ENCODE results near the gene IRF3. TPM values are rescaled to one million over a fixed set of nuclear protein-coding genes. Genes with fewer than 3 reads are reported as not detected.

The IRF3 gene
- total RNA-seq, 1 experiment from 2014 or later = 205 TPM

DNA sequence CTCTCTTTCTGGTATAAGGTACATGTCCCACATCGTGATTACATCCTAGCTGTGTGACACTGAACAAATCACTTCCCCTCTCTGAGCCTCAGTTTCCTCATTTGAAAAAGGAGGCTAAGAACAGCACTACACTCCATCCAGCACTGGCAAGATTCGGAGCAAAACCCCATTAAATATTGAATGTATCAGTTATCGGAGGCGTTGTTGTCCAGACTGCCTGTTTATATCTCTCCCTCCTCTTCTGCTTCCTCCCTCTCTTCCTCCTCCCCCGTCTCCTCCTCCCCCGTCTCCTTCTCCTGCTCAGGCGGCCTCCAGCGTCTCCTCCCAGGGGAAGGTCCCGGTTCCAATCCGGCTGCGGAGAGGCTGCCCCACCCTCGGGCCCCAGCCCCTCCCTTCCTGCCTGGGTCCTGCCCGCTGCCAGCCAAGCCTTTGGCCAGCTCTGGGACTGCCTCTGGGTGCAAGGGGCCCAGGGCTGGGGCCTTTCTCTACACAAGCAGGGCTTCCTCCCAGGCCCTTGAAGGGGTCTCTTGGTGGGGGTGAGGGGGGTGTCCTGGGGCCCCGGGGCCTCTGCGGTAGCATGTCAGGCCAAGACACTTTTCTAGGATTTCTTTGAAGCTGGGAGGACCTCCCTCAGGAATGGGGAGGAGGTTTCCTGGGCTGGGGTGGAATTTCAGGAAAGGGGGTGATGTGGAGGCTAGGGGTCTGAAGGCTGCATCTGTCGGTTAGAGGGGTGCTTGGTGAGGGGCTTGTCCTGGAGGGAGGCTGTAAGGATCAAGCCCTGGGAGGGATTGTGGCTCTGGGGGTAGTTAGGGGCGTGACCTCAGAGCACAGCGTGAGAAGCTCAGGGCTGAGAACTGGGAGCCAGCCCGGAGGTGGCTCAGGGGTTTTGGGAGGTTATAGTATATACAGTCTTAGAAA is 27.6 kb downstream of the IRF3 start:
- Histone ChIP-seq H2AFZ (ENCODE audit: low read length) (no peak overlapping the region), H3K9me3 (ENCODE audit: control insufficient read depth, low read depth, low read length) (no peaks in the 10 kb centered on the region), H3K23ac (ENCODE audit: insufficient read length, low read depth, low read length) (no peak overlapping the region), H3K4ac (ENCODE audit: low read depth, low read length) (no peak overlapping the region), H3K23me2 (ENCODE audit: insufficient read length, low read depth, low read length, poor library complexity, severe bottlenecking) (peaks cover 18% of the 10 kb centered on the region), H4K5ac (ENCODE audit: insufficient read length, low read depth, low read length) (no peak overlapping the region), H3K18ac (ENCODE audit: insufficient read length, low read depth, low read length) (no peak overlapping the region), H3K9ac (ENCODE audit: extremely low read depth, insufficient read length, low read length) (peak overlapping the region; percentile 47), H2BK120ac (ENCODE audit: low read depth, low read length, poor library complexity, severe bottlenecking) (no peak overlapping the region), H2BK12ac (ENCODE audit: insufficient read length, low read depth, low read length) (no peak overlapping the region), H2AK5ac (ENCODE audit: insufficient read length, low read length) (no peak overlapping the region), H3K79me1 (ENCODE audit: insufficient read depth, low read depth, low read length, poor library complexity, severe bottlenecking) (peaks cover 5% of the 10 kb centered on the region), H3K56ac (ENCODE audit: insufficient read length, low read depth, low read length) (no peak overlapping the region), H3K27me3 (ENCODE audit: insufficient read depth, low read length) (no peaks in the 10 kb centered on the region), H2BK5ac (ENCODE audit: insufficient read length, low read length) (no peak overlapping the region), H3K4me2 (ENCODE audit: insufficient read depth, insufficient read length, low read length) (peak overlapping the region; percentile 61), H2BK20ac (ENCODE audit: low read depth, low read length, poor library complexity, severe bottlenecking) (no peak overlapping the region), H3K79me2 (ENCODE audit: insufficient read depth, low read length) (peaks cover 2% of the 10 kb centered on the region), H4K91ac (ENCODE audit: insufficient read length, low read depth, low read length) (no peak overlapping the region), H2BK15ac (ENCODE audit: low read depth, low read length) (no peak overlapping the region), H3K27ac (ENCODE audit: insufficient read length, low read depth, low read length) (no peak overlapping the region), H3K14ac (ENCODE audit: insufficient read depth, low read length) (no peak overlapping the region), H3T11ph (ENCODE audit: low read length) (no peak overlapping the region), H4K20me1 (ENCODE audit: control insufficient read depth, insufficient read depth, insufficient read length) (no peaks in the 10 kb centered on the region), H3K4me1 (ENCODE audit: insufficient read depth, low read length) (no peaks in the 10 kb centered on the region; the same call in 1 of the 2 replicates), H4K8ac (replicated peaks; ENCODE audit: insufficient read length, low read depth, low read length) (no peak overlapping the region)
- WGBS (ENCODE audit: extremely low coverage, insufficient read length, low lambda C conversion rate) = no CpG with 5 or more reads among the region's 19 CpGs
- H3K36me3 Mint-ChIP-seq (ENCODE audit: insufficient read depth in 1 of 3, low read depth in 3 of 3) = no peaks in the 10 kb centered on the region
- H3K27ac Mint-ChIP-seq = peak overlapping the region in 2 of 3 experiments; percentile 77 to 81; a peak in 4 of 7 replicates
- DNase-seq = peak; percentile 86
- H3K4me3 Mint-ChIP-seq = peak overlapping the region; percentile 34 to 83
- TF ChIP-seq, protein P1, sequence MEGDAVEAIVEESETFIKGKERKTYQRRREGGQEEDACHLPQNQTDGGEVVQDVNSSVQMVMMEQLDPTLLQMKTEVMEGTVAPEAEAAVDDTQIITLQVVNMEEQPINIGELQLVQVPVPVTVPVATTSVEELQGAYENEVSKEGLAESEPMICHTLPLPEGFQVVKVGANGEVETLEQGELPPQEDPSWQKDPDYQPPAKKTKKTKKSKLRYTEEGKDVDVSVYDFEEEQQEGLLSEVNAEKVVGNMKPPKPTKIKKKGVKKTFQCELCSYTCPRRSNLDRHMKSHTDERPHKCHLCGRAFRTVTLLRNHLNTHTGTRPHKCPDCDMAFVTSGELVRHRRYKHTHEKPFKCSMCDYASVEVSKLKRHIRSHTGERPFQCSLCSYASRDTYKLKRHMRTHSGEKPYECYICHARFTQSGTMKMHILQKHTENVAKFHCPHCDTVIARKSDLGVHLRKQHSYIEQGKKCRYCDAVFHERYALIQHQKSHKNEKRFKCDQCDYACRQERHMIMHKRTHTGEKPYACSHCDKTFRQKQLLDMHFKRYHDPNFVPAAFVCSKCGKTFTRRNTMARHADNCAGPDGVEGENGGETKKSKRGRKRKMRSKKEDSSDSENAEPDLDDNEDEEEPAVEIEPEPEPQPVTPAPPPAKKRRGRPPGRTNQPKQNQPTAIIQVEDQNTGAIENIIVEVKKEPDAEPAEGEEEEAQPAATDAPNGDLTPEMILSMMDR (conservative IDR thresholded peaks at IDR 0.05) = no peak
- H3K4me1 Mint-ChIP-seq = peaks cover 48 to 61% of the 10 kb centered on the region in 2 experiments
- no peaks in the 10 kb centered on the region; a peak in 1 of 5 replicates for H3K9me3 Mint-ChIP-seq
- peaks cover 25% of the 10 kb centered on the region for H3K27me3 Mint-ChIP-seq (ENCODE audit: low read depth)
